Aorta (tissue), 5 donors: ENCODE data around the gene RYK. TPM values are rescaled to one million over a fixed set of nuclear protein-coding genes. Genes with fewer than 3 reads are reported as not detected.
"Not testable (repeated sequence)": the region's sequence is repeated elsewhere in the genome, so short reads cannot be mapped to it uniquely, and the experiment has no call there.

Source experiments
- ATAC-seq: fragments of 200-7000 bp; cut with Tn5 transposase; one replicate; pipeline ENCODE4 v1.9.1; 2022; ENCODE audit warnings: moderate library complexity; ENCODE audit not compliant: low FRiP score
- DNase-seq, 2 donors: peaks; one replicate each; pipeline ENCODE4 v3.0.0-alpha.2; 2020
- H3K27ac ChIP-seq, 2 donors: one replicate each; pipeline ENCODE4 v1.5.1; 2013; ENCODE audit warnings: low read length in 2 of 2, mild to moderate bottlenecking in 2 of 2, moderate library complexity in 2 of 2, control low read depth in 1 of 2, inconsistent platforms in 1 of 2, low read depth in 1 of 2
- H3K27me3 ChIP-seq, 2 donors: one replicate each; pipeline ENCODE4 v1.6.1; 2013; ENCODE audit warnings: control low read depth in 1 of 2, low read length in 1 of 2, mild to moderate bottlenecking in 1 of 2, moderate library complexity in 1 of 2; ENCODE audit not compliant: insufficient read depth in 2 of 2, control insufficient read depth in 1 of 2
- H3K36me3 ChIP-seq, 2 donors: one replicate each; pipeline ENCODE4 v1.6.1; 2013; ENCODE audit warnings: control low read depth in 1 of 2, low read length in 1 of 2, mild to moderate bottlenecking in 1 of 2; ENCODE audit not compliant: insufficient read depth in 2 of 2, control insufficient read depth in 1 of 2
- H3K4me1 ChIP-seq, 2 donors: one replicate each; pipeline ENCODE4 v1.6.1; 2013; ENCODE audit warnings: low read length in 2 of 2, control low read depth in 1 of 2, mild to moderate bottlenecking in 1 of 2, moderate library complexity in 1 of 2; ENCODE audit not compliant: insufficient read depth in 2 of 2, control insufficient read depth in 1 of 2
- H3K4me3 ChIP-seq, 2 donors: one replicate each; pipeline ENCODE4 v1.5.1; 2013; ENCODE audit warnings: low read length in 2 of 2, control low read depth in 1 of 2, mild to moderate bottlenecking in 1 of 2
- H3K9me3 ChIP-seq: one replicate; pipeline ENCODE4 v1.6.1; 2013; ENCODE audit warnings: mild to moderate bottlenecking, low read length; ENCODE audit not compliant: control insufficient read depth
- WGBS, 2 donors: extraction: QIAGEN DNeasy Blood & Tissue Kit; methylation state at CpG; one replicate each; pipeline ENCODE4 v1.1.7; 2013; 5-methylcytosine and 5-hydroxymethylcytosine counted together
- intact Hi-C, 2 donors: fragments of 100-400 bp; cut with DNase I; formaldehyde crosslinking; loops; one replicate each; pipeline versions ENCODE4 v1.14.2 to v1.15.0; 2022
- polyA plus RNA-seq, 2 donors: library from polyadenylated mRNA; stranded (reverse); fragments of 200-250 nt; gene quantifications; one replicate each; pipeline ENCODE4 v1.2.3, GENCODE V29; 2013
- total RNA-seq, 2 donors: library from RNA; stranded (reverse); fragmentation: NEBNext Ultra II Directional; extraction: Animal tissue kit (Norgen Biotek cat#: 25700); gene quantifications; one replicate each; pipeline ENCODE4 v1.2.1, GENCODE V29; 2021
- donor health status: healthy with polysubstance abuse.
- donor health status: Bipolar disorder and iron deficiency.
- donor health status: DM: no; HTN: no; CAD: no.
- donor health status: DM: no; HTN: no; CAD: no.
- donor health status: DM: yes; HTN: yes; CAD: no.

Gene RYK
- total and polyA plus RNA-seq, 4 donors = 35.9 to 73.5 (median 60.3) TPM

GRCh38 chr3:134235577-134236076 is 15.0 kb downstream of the RYK start:
- 90 to 91% methylated on average over 3 of the region's 3 CpGs for WGBS, 2 donors
- peaks cover 3 to 15% of the 10 kb centered on the region in 2 donors for H3K4me1 ChIP-seq

GRCh38 chr3:134232951-134233350 is 17.7 kb downstream of the RYK start:
- H3K4me1 ChIP-seq = peaks cover 2 to 11% of the 10 kb centered on the region in 2 donors
- ATAC-seq = no peak
- H3K27ac ChIP-seq = no peak overlapping the region
- no peaks in the 10 kb centered on the region for H3K9me3 ChIP-seq
- intact Hi-C loops = no loop called here
- H3K36me3 ChIP-seq = no peaks in the 10 kb centered on the region
- H3K27me3 ChIP-seq = no peaks in the 10 kb centered on the region
- H3K4me3 ChIP-seq = no peak overlapping the region
- no peak for DNase-seq

More at GRCh38 chr3:134235577-134236076, 15.0 kb downstream of the RYK start:
- Histone ChIP-seq H3K27me3 (no peaks in the 10 kb centered on the region), H3K27ac (peak overlapping the region in 1 of 2 donors; percentile 28), H3K4me3 (no peak overlapping the region), H3K36me3 (no peaks in the 10 kb centered on the region), H3K9me3 (no peaks in the 10 kb centered on the region)
- intact Hi-C loops = no loop called here
- DNase-seq (no peak), ATAC-seq (no peak)

GRCh38 chr3:134232151-134232550 is 18.5 kb downstream of the RYK start:
- Histone ChIP-seq H3K36me3 (no peaks in the 10 kb centered on the region), H3K27me3 (no peaks in the 10 kb centered on the region), H3K4me1 (peaks cover 2 to 11% of the 10 kb centered on the region in 2 donors), H3K4me3 (no peak overlapping the region), H3K9me3 (no peaks in the 10 kb centered on the region), H3K27ac (no peak overlapping the region)
- no peak for ATAC-seq
- intact Hi-C loops = no loop called here
- DNase-seq = no peak

GRCh38 chr3:134231131-134231530 is 19.5 kb downstream of the RYK start:
- no peak for DNase-seq
- peaks cover 2 to 11% of the 10 kb centered on the region in 2 donors for H3K4me1 ChIP-seq
- H3K27me3 ChIP-seq = no peaks in the 10 kb centered on the region
- no peak overlapping the region for H3K27ac ChIP-seq
- ATAC-seq = no peak
- no peaks in the 10 kb centered on the region for H3K36me3 ChIP-seq
- no peak overlapping the region for H3K4me3 ChIP-seq
- 28 to 39% methylated on average over 3 of the region's 3 CpGs for WGBS, 2 donors
- H3K9me3 ChIP-seq = no peaks in the 10 kb centered on the region
- intact Hi-C loops = no loop called here

- H3K36me3 ChIP-seq = no peaks in the 10 kb centered on the region
- DNase-seq (no peak), ATAC-seq (no peak)
- no peak overlapping the region for H3K4me3 ChIP-seq
- no peaks in the 10 kb centered on the region for H3K9me3 ChIP-seq
- H3K27ac ChIP-seq = no peak overlapping the region
- WGBS, 2 donors = 86 to 92% methylated on average over 8 of the region's 8 CpGs
- peaks cover 3 to 8% of the 10 kb centered on the region in 2 donors for H3K4me1 ChIP-seq
- H3K27me3 ChIP-seq = no peaks in the 10 kb centered on the region
- intact Hi-C loops = no loop called here
These were observed 21.6 kb downstream of the RYK start for GRCh38 chr3:134229038-134229437.

- peaks cover 3 to 8% of the 10 kb centered on the region in 2 donors for H3K4me1 ChIP-seq
- no peak overlapping the region for H3K4me3 ChIP-seq
- no peak overlapping the region for H3K27ac ChIP-seq
- H3K27me3 ChIP-seq = no peaks in the 10 kb centered on the region
- DNase-seq = no peak
- 97 to 100% methylated on average over 2 of the region's 2 CpGs for WGBS, 2 donors
- no peak for ATAC-seq
- H3K36me3 ChIP-seq = no peaks in the 10 kb centered on the region
- no peaks in the 10 kb centered on the region for H3K9me3 ChIP-seq
- intact Hi-C loops = no loop called here
These were observed 22.2 kb downstream of the RYK start for GRCh38 chr3:134228479-134228878.

- Histone ChIP-seq H3K27me3 (no peaks in the 10 kb centered on the region), H3K9me3 (no peaks in the 10 kb centered on the region), H3K4me1 (peaks cover 3 to 8% of the 10 kb centered on the region in 2 donors), H3K36me3 (no peaks in the 10 kb centered on the region), H3K27ac (no peak overlapping the region), H3K4me3 (no peak overlapping the region)
- DNase-seq (no peak), ATAC-seq (no peak)
- WGBS, 2 donors = 72% methylated on average over 6 of the region's 6 CpGs
- intact Hi-C loops = no loop called here
These were observed 22.6 kb downstream of the RYK start for GRCh38 chr3:134228035-134228434.

- H3K27ac ChIP-seq, H3K4me1 ChIP-seq, H3K36me3 ChIP-seq, ATAC-seq, H3K4me3 ChIP-seq, DNase-seq, H3K27me3 ChIP-seq, H3K9me3 ChIP-seq, intact Hi-C loops: not testable (repeated sequence)
- WGBS, 2 donors = 76 to 93% methylated on average over 1 of the region's 1 CpG
These were observed 25.9 kb downstream of the RYK start for GRCh38 chr3:134224796-134225156.

- intact Hi-C loops = no loop called here
- Histone ChIP-seq H3K4me1 (peaks cover 0 to 2% of the 10 kb centered on the region in 2 donors), H3K9me3 (no peaks in the 10 kb centered on the region), H3K4me3 (no peak overlapping the region), H3K27me3 (no peaks in the 10 kb centered on the region), H3K27ac (no peak overlapping the region), H3K36me3 (no peaks in the 10 kb centered on the region)
- DNase-seq (no peak), ATAC-seq (no peak)
- WGBS, 2 donors = 68 to 72% methylated on average over 2 of the region's 2 CpGs
These were observed 27.8 kb downstream of the RYK start for GRCh38 chr3:134222835-134223234.
